ENCODE measurements around the gene SLC35E1.
"Not testable (repeated sequence)": the region's sequence is repeated elsewhere in the genome, so short reads cannot be mapped to it uniquely, and the experiment has no call there.

Gene SLC35E1

DNA sequence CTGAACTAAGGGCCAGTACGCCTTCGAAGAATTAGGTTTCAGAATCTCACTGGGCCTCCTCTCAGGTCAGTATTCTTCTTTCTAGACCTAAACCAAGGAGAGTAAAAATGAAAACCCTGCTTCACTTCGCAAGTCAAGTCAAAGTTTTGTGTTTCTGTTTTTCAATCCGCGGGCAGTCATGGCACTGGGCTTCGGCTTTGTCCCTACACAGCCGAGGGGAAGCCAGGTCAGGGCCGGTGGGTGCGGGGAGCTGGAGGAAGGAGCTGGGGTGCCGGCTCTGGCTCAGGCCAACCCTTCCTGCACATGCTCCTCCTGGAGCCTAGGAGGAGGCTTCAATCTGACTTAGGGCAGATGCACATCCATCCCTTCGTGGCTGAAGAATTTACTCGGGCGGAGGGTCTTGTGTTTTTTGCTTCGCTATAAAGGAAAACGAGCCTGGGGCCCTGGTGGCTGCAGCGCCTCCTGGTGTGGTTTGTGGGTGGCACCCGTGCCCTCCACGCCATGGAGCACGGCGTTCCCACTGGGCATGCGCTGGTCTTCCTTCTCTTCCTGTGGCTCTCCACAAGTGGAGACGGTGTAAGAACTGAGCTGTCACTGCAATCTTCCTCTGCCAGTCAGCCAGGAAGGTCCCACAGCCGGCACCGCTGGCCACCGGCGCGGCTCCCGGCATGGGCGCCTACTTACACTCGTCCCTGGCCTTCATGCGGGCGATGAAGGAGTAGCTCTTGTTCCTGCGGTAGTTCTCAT lies 53.6 kb downstream of the SLC35E1 start:
- no peak overlapping the region for H3K27ac ChIP-seq
- no peak for TF ChIP-seq ZFX (IDR thresholded peaks at IDR 0.05)
- TF ChIP-seq, protein P1, sequence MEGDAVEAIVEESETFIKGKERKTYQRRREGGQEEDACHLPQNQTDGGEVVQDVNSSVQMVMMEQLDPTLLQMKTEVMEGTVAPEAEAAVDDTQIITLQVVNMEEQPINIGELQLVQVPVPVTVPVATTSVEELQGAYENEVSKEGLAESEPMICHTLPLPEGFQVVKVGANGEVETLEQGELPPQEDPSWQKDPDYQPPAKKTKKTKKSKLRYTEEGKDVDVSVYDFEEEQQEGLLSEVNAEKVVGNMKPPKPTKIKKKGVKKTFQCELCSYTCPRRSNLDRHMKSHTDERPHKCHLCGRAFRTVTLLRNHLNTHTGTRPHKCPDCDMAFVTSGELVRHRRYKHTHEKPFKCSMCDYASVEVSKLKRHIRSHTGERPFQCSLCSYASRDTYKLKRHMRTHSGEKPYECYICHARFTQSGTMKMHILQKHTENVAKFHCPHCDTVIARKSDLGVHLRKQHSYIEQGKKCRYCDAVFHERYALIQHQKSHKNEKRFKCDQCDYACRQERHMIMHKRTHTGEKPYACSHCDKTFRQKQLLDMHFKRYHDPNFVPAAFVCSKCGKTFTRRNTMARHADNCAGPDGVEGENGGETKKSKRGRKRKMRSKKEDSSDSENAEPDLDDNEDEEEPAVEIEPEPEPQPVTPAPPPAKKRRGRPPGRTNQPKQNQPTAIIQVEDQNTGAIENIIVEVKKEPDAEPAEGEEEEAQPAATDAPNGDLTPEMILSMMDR (conservative IDR thresholded peaks at IDR 0.05), result no peak

DNA sequence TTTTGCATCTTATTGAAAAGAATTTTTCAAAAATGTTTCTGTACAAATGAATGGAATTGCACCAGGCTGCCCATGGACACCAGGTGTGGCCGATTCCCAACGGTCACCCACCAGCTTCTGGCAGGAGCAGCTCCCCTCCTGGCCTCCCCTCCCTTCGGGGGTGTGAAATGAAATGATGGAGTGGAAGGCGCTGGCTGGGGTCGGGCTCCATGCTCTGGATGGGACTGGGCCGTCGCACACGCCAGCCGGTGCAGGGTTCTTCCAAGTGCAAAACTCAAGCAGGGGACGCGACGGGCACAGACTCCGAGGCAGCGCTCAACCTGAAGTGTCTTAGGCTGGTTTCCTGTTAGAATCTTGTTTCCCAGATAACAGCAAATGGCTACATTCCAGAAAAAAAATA lies 54.2 kb downstream of the SLC35E1 start:
- no peak overlapping the region for H3K27ac ChIP-seq
- TF ChIP-seq ZFX (IDR thresholded peaks at IDR 0.05), result no peak
- TF ChIP-seq, protein P1 (conservative IDR thresholded peaks at IDR 0.05), result no peak

DNA sequence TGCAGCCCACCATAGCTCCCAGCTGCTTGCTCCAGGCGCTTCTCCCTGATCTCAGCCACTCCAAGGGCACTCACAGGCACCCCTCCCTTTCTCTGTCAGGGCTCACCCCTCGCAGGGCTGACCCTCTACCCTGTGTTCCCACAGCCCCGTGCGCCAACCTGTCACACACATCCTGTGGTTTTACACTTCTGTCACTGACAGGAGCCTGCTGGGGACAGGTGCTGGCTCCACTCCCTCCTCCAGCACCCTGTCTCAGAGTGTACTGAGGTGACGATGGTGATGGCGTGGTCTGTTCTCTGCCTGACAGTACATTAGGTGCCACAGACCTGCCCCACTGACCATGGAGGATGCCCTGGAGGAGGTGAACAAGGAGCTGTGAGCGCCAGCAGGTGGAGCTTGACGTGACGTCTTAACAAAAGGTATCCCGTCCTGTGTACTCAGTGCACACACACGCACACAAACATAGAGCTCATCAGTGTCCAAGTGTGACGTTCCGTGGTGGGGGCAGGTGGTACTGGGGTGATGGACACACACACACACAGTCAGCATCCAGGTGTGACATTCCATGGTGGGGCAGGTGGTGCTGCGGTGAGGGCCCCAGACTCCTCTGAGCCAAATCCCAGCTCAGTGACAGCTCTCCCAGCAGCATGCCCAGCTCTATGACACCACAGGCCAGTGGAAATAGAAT lies 55.1 kb downstream of the SLC35E1 start:
- H3K27ac ChIP-seq, result no peak overlapping the region
- TF ChIP-seq, protein P1 (conservative IDR thresholded peaks at IDR 0.05), result no peak
- TF ChIP-seq ZFX (IDR thresholded peaks at IDR 0.05), result no peak

DNA sequence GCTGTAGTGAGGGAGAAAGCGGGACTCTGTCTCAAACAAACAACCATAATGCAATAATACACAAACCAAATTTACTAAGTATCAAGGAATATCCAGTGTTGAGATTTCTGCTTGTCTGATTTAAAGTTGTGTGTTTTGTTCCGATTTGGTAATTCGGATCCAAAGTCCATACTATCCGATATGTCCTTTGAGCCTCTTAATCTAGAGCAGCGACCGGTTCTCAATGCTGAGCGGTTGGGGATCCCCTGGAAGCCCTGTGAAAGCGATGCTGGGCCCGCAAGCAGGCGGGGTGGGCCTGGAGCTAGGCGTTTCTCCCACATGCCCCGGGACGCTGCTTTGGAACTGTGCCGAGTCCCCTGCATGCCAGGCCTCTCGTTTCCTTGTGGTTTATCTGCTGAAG lies 55.8 kb downstream of the SLC35E1 start:
- no peak for TF ChIP-seq ZFX (IDR thresholded peaks at IDR 0.05)
- TF ChIP-seq, protein P1 (conservative IDR thresholded peaks at IDR 0.05), result no peak

DNA sequence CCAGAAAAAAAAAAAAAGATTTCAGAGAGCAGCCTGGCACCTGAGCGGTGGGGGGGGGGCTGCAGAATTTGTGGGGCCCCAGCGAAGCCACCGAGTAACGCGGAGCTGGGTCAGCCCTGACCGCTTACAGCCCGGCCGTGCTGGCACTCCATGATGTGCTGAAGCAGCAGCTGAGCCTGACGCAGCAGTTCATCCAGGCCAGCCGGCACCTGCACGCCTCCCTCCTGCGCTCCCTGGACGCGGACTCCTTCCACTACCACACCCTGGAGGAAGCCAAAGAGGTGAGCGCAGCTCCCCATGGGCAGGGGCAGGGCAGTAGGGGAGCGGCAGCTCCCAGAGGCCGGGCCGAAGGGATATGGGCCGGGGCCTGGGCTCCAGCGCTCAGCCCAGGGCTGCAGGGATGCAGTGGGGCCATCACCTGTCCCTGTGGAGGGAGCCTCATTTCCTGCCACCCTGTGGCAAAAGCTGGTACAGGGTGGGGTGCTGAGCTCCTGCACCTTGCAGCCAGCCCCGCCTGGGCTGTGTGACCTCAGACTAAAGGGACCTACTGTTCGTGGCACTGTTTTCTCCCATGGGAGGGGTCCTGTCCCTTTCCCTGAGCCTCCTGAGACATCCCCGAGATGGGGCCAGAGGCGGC lies 57.7 kb downstream of the SLC35E1 start:
- TF ChIP-seq ZFX (IDR thresholded peaks at IDR 0.05), result no peak
- TF ChIP-seq, protein P1 (conservative IDR thresholded peaks at IDR 0.05), result no peak
- H3K27ac ChIP-seq, result no peak overlapping the region

More for the DNA sequence above, 55.8 kb downstream of the SLC35E1 start:
- H3K27ac ChIP-seq, result no peak overlapping the region

DNA sequence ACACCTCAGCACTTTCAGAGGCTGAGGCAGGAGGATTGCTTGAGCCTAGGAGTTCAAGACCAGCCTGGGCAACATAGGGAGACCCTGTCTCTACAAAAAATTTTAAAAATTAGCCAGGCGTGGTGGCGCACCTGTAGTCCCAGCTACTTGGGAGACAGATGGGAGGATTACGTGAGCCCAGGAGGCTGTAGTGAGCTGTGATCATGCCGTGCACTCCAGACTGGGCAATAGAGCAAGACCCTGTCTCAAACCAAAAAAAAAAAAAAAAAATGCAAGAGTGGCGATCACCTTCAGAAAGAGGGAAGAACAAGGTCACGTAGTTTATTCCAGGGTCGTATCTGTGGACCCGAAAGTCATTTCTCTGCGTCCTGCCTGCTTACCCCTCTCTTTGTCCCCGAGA lies 59.6 kb downstream of the SLC35E1 start:
- H3K27ac ChIP-seq, result not testable (repeated sequence)

DNA sequence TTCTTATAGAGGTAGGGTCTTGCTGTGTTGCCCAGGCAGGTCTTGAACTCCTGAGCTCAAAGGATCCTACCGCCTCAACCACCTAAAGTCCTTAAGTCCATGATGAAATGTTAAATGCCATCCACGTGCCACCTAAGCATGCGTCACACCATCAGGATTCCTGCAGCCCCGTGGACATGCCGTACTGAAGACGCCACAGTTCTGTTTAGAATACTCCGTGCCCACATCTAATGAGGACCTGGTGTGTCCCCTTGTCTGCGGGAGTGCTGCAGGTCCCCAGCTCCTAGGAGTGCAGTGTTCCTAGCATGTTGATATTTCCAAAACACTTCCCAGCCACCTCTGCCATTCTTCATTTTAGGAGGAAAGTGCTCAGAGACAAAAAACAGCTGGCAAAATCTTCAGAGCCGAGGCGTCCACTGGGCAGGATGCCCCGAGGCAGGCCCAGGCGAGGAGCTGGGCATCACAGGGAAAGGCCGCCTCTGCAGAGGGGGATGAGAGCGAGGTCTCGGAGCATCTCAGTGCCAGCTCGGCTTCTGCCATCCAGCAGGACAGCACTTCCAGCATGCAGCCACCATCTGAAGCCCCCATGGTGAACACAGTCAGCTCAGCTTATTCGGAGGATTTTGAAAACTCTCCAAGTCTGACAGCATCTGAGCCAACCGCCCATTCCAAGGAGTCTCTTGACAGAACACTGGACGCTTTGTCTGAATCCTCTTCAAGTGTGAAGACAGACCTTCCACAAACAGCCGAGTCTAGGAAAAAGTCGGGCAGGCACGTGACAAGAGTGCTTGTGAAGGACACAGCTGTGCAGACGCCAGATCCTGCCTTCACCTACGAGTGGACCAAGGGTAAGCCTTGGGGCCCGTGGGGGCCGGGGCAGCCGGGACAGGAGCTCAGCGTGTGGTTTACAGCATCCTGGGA lies 62.8 kb downstream of the SLC35E1 start:
- TF ChIP-seq, protein P1 (conservative IDR thresholded peaks at IDR 0.05), result no peak
- no peak for TF ChIP-seq ZFX (IDR thresholded peaks at IDR 0.05)

More for the DNA sequence above, 62.8 kb downstream of the SLC35E1 start:
- H3K27ac ChIP-seq, result no peak overlapping the region

Data from C4-2B (cell line).